ENCODE results near the gene DUSP9.

Gene DUSP9

DNA sequence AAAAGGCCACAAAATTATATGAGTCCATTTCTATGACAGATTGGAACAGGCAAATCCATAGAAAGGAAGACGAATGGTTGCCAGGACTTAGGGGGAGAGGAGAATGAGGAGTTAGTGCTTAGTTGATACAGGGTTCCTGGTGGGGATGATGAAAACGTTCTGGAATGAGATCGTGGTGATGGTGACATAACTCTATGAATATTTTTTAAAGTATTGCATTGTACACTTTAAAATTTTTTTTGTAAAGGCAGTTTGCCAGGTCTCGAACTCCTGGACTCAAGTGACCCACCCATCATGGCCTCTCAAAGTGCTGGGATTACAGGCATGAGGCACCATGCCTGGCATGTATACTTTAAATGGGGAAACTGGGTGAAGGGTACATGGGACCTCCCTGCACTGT, 38.2 kb upstream of the DUSP9 start:
- Histone ChIP-seq H3K36me3 (ENCODE audit: control insufficient read depth in 2 of 2, insufficient read depth in 1 of 2, low read length in 2 of 2) (no peaks in the 10 kb centered on the region), H3K9me3 (ENCODE audit: control insufficient read depth, insufficient read depth, low read depth, low read length) (no peaks in the 10 kb centered on the region), H3K4me3 (ENCODE audit: low read depth, low read length) (no peak overlapping the region), H3K4me1 (ENCODE audit: control insufficient read depth, insufficient read depth, low read length) (no peaks in the 10 kb centered on the region), H3K27ac (ENCODE audit: extremely low read depth, low read depth, low read length) (no peak overlapping the region)
- CTCF ChIA-PET = interaction anchor here (0.5 to 4.0 kb wide), 22 partner anchors 8 to 1478 kb away, joined by 3 to 52 read pairs (median 5); no protein-coding TSS in a partner anchor
- POLR2A ChIA-PET = no interaction called here
- TF ChIP-seq ZNF558 (tag by site-specific recombination; IDR thresholded peaks at IDR 0.05) = no peak
- no peak for TF ChIP-seq ZNF114 (tag by site-specific recombination; IDR thresholded peaks at IDR 0.05)
- TF ChIP-seq, protein P1, sequence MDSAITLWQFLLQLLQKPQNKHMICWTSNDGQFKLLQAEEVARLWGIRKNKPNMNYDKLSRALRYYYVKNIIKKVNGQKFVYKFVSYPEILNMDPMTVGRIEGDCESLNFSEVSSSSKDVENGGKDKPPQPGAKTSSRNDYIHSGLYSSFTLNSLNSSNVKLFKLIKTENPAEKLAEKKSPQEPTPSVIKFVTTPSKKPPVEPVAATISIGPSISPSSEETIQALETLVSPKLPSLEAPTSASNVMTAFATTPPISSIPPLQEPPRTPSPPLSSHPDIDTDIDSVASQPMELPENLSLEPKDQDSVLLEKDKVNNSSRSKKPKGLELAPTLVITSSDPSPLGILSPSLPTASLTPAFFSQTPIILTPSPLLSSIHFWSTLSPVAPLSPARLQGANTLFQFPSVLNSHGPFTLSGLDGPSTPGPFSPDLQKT (IDR thresholded peaks at IDR 0.05; ENCODE audit: borderline replicate concordance, low read depth, low read length) = no peak
- TF ChIP-seq, protein P2, sequence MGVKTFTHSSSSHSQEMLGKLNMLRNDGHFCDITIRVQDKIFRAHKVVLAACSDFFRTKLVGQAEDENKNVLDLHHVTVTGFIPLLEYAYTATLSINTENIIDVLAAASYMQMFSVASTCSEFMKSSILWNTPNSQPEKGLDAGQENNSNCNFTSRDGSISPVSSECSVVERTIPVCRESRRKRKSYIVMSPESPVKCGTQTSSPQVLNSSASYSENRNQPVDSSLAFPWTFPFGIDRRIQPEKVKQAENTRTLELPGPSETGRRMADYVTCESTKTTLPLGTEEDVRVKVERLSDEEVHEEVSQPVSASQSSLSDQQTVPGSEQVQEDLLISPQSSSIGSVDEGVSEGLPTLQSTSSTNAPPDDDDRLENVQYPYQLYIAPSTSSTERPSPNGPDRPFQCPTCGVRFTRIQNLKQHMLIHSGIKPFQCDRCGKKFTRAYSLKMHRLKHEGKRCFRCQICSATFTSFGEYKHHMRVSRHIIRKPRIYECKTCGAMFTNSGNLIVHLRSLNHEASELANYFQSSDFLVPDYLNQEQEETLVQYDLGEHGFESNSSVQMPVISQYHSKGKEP (tag by site-specific recombination; IDR thresholded peaks at IDR 0.05) = no peak
- TF ChIP-seq, protein P3, sequence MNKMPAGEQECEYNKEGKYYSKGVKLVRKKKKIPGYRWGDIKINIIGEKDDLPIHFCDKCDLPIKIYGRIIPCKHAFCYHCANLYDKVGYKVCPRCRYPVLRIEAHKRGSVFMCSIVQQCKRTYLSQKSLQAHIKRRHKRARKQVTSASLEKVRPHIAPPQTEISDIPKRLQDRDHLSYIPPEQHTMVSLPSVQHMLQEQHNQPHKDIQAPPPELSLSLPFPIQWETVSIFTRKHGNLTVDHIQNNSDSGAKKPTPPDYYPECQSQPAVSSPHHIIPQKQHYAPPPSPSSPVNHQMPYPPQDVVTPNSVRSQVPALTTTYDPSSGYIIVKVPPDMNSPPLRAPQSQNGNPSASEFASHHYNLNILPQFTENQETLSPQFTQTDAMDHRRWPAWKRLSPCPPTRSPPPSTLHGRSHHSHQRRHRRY (tag by site-specific recombination; IDR thresholded peaks at IDR 0.05) = no peak
- TF ChIP-seq, protein P4, sequence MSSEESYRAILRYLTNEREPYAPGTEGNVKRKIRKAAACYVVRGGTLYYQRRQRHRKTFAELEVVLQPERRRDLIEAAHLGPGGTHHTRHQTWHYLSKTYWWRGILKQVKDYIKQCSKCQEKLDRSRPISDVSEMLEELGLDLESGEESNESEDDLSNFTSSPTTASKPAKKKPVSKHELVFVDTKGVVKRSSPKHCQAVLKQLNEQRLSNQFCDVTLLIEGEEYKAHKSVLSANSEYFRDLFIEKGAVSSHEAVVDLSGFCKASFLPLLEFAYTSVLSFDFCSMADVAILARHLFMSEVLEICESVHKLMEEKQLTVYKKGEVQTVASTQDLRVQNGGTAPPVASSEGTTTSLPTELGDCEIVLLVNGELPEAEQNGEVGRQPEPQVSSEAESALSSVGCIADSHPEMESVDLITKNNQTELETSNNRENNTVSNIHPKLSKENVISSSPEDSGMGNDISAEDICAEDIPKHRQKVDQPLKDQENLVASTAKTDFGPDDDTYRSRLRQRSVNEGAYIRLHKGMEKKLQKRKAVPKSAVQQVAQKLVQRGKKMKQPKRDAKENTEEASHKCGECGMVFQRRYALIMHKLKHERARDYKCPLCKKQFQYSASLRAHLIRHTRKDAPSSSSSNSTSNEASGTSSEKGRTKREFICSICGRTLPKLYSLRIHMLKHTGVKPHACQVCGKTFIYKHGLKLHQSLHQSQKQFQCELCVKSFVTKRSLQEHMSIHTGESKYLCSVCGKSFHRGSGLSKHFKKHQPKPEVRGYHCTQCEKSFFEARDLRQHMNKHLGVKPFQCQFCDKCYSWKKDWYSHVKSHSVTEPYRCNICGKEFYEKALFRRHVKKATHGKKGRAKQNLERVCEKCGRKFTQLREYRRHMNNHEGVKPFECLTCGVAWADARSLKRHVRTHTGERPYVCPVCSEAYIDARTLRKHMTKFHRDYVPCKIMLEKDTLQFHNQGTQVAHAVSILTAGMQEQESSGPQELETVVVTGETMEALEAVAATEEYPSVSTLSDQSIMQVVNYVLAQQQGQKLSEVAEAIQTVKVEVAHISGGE (tag by site-specific recombination; conservative IDR thresholded peaks at IDR 0.05; ENCODE audit: low read depth) = no peak
- TF ChIP-seq, protein P5, sequence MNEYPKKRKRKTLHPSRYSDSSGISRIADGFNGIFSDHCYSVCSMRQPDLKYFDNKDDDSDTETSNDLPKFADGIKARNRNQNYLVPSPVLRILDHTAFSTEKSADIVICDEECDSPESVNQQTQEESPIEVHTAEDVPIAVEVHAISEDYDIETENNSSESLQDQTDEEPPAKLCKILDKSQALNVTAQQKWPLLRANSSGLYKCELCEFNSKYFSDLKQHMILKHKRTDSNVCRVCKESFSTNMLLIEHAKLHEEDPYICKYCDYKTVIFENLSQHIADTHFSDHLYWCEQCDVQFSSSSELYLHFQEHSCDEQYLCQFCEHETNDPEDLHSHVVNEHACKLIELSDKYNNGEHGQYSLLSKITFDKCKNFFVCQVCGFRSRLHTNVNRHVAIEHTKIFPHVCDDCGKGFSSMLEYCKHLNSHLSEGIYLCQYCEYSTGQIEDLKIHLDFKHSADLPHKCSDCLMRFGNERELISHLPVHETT (tag by site-specific recombination; IDR thresholded peaks at IDR 0.05) = no peak
- TF ChIP-seq, protein P6, sequence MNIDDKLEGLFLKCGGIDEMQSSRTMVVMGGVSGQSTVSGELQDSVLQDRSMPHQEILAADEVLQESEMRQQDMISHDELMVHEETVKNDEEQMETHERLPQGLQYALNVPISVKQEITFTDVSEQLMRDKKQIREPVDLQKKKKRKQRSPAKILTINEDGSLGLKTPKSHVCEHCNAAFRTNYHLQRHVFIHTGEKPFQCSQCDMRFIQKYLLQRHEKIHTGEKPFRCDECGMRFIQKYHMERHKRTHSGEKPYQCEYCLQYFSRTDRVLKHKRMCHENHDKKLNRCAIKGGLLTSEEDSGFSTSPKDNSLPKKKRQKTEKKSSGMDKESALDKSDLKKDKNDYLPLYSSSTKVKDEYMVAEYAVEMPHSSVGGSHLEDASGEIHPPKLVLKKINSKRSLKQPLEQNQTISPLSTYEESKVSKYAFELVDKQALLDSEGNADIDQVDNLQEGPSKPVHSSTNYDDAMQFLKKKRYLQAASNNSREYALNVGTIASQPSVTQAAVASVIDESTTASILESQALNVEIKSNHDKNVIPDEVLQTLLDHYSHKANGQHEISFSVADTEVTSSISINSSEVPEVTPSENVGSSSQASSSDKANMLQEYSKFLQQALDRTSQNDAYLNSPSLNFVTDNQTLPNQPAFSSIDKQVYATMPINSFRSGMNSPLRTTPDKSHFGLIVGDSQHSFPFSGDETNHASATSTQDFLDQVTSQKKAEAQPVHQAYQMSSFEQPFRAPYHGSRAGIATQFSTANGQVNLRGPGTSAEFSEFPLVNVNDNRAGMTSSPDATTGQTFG (tag by site-specific recombination; IDR thresholded peaks at IDR 0.05; ENCODE audit: borderline replicate concordance) = no peak
- no peak for TF ChIP-seq MZF1 (tag by site-specific recombination; IDR thresholded peaks at IDR 0.05; ENCODE audit: borderline replicate concordance)
- TF ChIP-seq GLIS2 (tag by site-specific recombination; IDR thresholded peaks at IDR 0.05) = no peak
- TF ChIP-seq ZIC2 (tag by site-specific recombination; IDR thresholded peaks at IDR 0.05) = no peak
- TF ChIP-seq, protein P7, sequence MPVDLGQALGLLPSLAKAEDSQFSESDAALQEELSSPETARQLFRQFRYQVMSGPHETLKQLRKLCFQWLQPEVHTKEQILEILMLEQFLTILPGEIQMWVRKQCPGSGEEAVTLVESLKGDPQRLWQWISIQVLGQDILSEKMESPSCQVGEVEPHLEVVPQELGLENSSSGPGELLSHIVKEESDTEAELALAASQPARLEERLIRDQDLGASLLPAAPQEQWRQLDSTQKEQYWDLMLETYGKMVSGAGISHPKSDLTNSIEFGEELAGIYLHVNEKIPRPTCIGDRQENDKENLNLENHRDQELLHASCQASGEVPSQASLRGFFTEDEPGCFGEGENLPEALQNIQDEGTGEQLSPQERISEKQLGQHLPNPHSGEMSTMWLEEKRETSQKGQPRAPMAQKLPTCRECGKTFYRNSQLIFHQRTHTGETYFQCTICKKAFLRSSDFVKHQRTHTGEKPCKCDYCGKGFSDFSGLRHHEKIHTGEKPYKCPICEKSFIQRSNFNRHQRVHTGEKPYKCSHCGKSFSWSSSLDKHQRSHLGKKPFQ (tag by site-specific recombination; IDR thresholded peaks at IDR 0.05) = no peak
- TF ChIP-seq, protein P8, sequence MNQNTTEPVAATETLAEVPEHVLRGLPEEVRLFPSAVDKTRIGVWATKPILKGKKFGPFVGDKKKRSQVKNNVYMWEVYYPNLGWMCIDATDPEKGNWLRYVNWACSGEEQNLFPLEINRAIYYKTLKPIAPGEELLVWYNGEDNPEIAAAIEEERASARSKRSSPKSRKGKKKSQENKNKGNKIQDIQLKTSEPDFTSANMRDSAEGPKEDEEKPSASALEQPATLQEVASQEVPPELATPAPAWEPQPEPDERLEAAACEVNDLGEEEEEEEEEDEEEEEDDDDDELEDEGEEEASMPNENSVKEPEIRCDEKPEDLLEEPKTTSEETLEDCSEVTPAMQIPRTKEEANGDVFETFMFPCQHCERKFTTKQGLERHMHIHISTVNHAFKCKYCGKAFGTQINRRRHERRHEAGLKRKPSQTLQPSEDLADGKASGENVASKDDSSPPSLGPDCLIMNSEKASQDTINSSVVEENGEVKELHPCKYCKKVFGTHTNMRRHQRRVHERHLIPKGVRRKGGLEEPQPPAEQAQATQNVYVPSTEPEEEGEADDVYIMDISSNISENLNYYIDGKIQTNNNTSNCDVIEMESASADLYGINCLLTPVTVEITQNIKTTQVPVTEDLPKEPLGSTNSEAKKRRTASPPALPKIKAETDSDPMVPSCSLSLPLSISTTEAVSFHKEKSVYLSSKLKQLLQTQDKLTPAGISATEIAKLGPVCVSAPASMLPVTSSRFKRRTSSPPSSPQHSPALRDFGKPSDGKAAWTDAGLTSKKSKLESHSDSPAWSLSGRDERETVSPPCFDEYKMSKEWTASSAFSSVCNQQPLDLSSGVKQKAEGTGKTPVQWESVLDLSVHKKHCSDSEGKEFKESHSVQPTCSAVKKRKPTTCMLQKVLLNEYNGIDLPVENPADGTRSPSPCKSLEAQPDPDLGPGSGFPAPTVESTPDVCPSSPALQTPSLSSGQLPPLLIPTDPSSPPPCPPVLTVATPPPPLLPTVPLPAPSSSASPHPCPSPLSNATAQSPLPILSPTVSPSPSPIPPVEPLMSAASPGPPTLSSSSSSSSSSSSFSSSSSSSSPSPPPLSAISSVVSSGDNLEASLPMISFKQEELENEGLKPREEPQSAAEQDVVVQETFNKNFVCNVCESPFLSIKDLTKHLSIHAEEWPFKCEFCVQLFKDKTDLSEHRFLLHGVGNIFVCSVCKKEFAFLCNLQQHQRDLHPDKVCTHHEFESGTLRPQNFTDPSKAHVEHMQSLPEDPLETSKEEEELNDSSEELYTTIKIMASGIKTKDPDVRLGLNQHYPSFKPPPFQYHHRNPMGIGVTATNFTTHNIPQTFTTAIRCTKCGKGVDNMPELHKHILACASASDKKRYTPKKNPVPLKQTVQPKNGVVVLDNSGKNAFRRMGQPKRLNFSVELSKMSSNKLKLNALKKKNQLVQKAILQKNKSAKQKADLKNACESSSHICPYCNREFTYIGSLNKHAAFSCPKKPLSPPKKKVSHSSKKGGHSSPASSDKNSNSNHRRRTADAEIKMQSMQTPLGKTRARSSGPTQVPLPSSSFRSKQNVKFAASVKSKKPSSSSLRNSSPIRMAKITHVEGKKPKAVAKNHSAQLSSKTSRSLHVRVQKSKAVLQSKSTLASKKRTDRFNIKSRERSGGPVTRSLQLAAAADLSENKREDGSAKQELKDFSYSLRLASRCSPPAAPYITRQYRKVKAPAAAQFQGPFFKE (tag by site-specific recombination; IDR thresholded peaks at IDR 0.05; ENCODE audit: borderline replicate concordance) = no peak
- no peak for TF ChIP-seq ZNF354C (tag by site-specific recombination; IDR thresholded peaks at IDR 0.05; ENCODE audit: borderline replicate concordance, low read depth)
- no peak for TF ChIP-seq ZBTB48 (tag by site-specific recombination; IDR thresholded peaks at IDR 0.05)
- no peak for TF ChIP-seq SETDB1 (IDR thresholded peaks at IDR 0.05; ENCODE audit: insufficient read length, low read length)
- no peak for TF ChIP-seq ZSCAN30 (tag by site-specific recombination; IDR thresholded peaks at IDR 0.05)
- no peak for TF ChIP-seq ZNF394 (tag by site-specific recombination; IDR thresholded peaks at IDR 0.05; ENCODE audit: borderline replicate concordance)

All from HEK293 (cell line).